CMK (cell line): ENCODE measurements around the gene HS3ST3A1.
"Not testable (repeated sequence)": the region's sequence is repeated elsewhere in the genome, so short reads cannot be mapped to it uniquely, and the experiment has no call there.

Source experiments
- DNase-seq: peaks from one replicate; pipeline ENCODE4 v3.0.0-alpha.2; 2010; ENCODE audit warnings: low read depth

HS3ST3A1 gene

GRCh38 chr17:13575922-13576419 lies 25.8 kb downstream of the HS3ST3A1 start:
- DNase-seq, result no peak

GRCh38 chr17:13575466-13575865 lies 26.3 kb downstream of the HS3ST3A1 start:
- DNase-seq, result no peak

- no peak for DNase-seq
Measured at GRCh38 chr17:13572581-13572980, 29.1 kb downstream of the HS3ST3A1 start.

- DNase-seq, result no peak
Measured at GRCh38 chr17:13569398-13570123, 32.2 kb downstream of the HS3ST3A1 start.

GRCh38 chr17:13568582-13569397 lies 32.9 kb downstream of the HS3ST3A1 start:
- DNase-seq, result no peak

- no peak for DNase-seq
Measured at GRCh38 chr17:13563866-13564265, 37.9 kb downstream of the HS3ST3A1 start.

GRCh38 chr17:13562271-13562800 lies 39.4 kb downstream of the HS3ST3A1 start:
- no peak for DNase-seq

GRCh38 chr17:13561606-13562270 lies 40.0 kb downstream of the HS3ST3A1 start:
- no peak for DNase-seq

GRCh38 chr17:13560935-13561334 lies 40.8 kb downstream of the HS3ST3A1 start:
- no peak for DNase-seq

- DNase-seq, result no peak
Measured at GRCh38 chr17:13558588-13558987, 43.1 kb downstream of the HS3ST3A1 start.

GRCh38 chr17:13557077-13557476 lies 44.7 kb downstream of the HS3ST3A1 start:
- no peak for DNase-seq

GRCh38 chr17:13554231-13554630 lies 47.5 kb downstream of the HS3ST3A1 start:
- no peak for DNase-seq

GRCh38 chr17:13550291-13550690 lies 51.4 kb downstream of the HS3ST3A1 start:
- no peak for DNase-seq

GRCh38 chr17:13548576-13548975 lies 53.2 kb downstream of the HS3ST3A1 start:
- DNase-seq, result not testable (repeated sequence)

- DNase-seq, result no peak
Measured at GRCh38 chr17:13546851-13547250, 54.9 kb downstream of the HS3ST3A1 start.

GRCh38 chr17:13545941-13546340 lies 55.8 kb downstream of the HS3ST3A1 start:
- DNase-seq, result no peak

GRCh38 chr17:13544765-13545164 lies 57.0 kb downstream of the HS3ST3A1 start:
- no peak for DNase-seq

GRCh38 chr17:13544292-13544691 lies 57.4 kb downstream of the HS3ST3A1 start:
- no peak for DNase-seq

- no peak for DNase-seq
Measured at GRCh38 chr17:13542636-13543035, 59.1 kb downstream of the HS3ST3A1 start.

- DNase-seq, result no peak
Measured at GRCh38 chr17:13541032-13541480, 60.7 kb downstream of the HS3ST3A1 start.

GRCh38 chr17:13540546-13540945 lies 61.2 kb downstream of the HS3ST3A1 start:
- DNase-seq, result no peak

GRCh38 chr17:13539421-13539820 lies 62.3 kb downstream of the HS3ST3A1 start:
- no peak for DNase-seq
